ENCODE data around the gene MTARC1.

DNA sequence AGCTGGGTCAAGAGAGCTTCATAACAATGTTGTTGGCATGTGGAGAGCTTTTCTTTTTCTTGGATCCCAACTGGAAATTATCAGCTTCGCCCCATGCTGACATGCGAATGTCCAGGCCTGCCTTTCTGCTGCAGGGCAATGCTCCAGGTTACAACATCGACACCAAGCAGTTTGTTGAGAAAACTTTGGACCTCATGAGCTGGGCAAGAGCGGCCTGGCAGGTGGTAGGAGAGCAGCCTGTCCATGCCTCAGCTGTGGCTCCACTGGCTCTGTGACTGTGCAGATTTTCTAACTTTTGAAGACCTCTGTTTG, 41.4 kb downstream of the MTARC1 start:
- TF ChIP-seq CTCF (IDR thresholded peaks at IDR 0.05) (no peak), POLR2AphosphoS5 (IDR thresholded peaks at IDR 0.05; ENCODE audit: insufficient read depth in 1 of 2, low read depth in 1 of 2) (no peak), POLR2A (IDR thresholded peaks at IDR 0.05) (no peak)

Data from vagina (tissue), 2 donors.